Mammary epithelial cell (primary cell): Measurements from ENCODE around the gene OLFM2.

Experiments used
- CTCF ChIP-seq, 2 donors: IDR thresholded peaks in 1 of 2; conservative IDR thresholded peaks in 1 of 2; 2 replicates each; pipeline ENCODE4 v1.5.1; 2011 to 2012; ENCODE audit warnings: inconsistent platforms in 2 of 2, low read length in 2 of 2, mild to moderate bottlenecking in 2 of 2, control low read depth in 1 of 2, low read depth in 1 of 2; ENCODE audit not compliant: insufficient read depth in 1 of 2; ENCODE audit errors: extremely low read depth in 1 of 2
- EZH2 ChIP-seq: IDR thresholded peaks from 2 replicates; pipeline ENCODE4 v1.6.1; 2012; ENCODE audit warnings: low read length, inconsistent platforms, borderline replicate concordance

GRCh38 chr19:9937001-9937411 is 691 bp upstream of the OLFM2 start:
- TF ChIP-seq CTCF (conservative IDR thresholded peaks at IDR 0.05 in 1 of 2, IDR thresholded peaks at IDR 0.05 in 1 of 2; ENCODE audit: extremely low read depth in 1 of 2, insufficient read depth in 1 of 2, low read depth in 1 of 2, low read length in 2 of 2) (no peak), EZH2 (no peak)
